Body of pancreas (tissue), 4 donors: ENCODE measurements around the gene GLRA3. TPM values are rescaled to one million over a fixed set of nuclear protein-coding genes. Genes with fewer than 3 reads are reported as not detected.

Experiments
- ATAC-seq: fragments of 150-250 bp; one replicate; pipeline ENCODE4 v1.9.1; 2016
- DNase-seq, 4 donors: peaks; one replicate each; pipeline ENCODE4 v3.0.0-alpha.2; 2019
- H3K27ac ChIP-seq, 4 donors: fragments of 200-600 bp; sonication (generic); 1 replicate in 3 of 4; 2 replicates in 1 of 4; pipeline versions ENCODE4 v1.5.1 to v1.6.1; 2016 to 2019; ENCODE audit warnings: mild to moderate bottlenecking in 1 of 4, mixed read lengths in 1 of 4, moderate library complexity in 1 of 4
- H3K27me3 ChIP-seq, 2 donors: fragments of 200-600 bp; sonication (generic); one replicate each; pipeline ENCODE4 v1.6.0; 2016; ENCODE audit warnings: mild to moderate bottlenecking in 1 of 2
- H3K36me3 ChIP-seq, 2 donors: fragments of 200-600 bp; sonication (generic); replicated peaks in 1 of 2; 2 replicates each; pipeline ENCODE4 v1.5.1; 2016; ENCODE audit warnings: low read depth in 2 of 2; ENCODE audit not compliant: insufficient read depth in 1 of 2
- H3K4me1 ChIP-seq: fragments of 200-600 bp; sonication (generic); one replicate; pipeline ENCODE4 v1.6.0; 2016
- H3K4me3 ChIP-seq, 2 donors: fragments of 200-600 bp; sonication (generic); 1 replicate in 1 of 2; 2 replicates in 1 of 2; pipeline ENCODE4 v1.5.1; 2016 to 2019
- H3K9me3 ChIP-seq, 3 donors: fragments of 200-600 bp; sonication (generic); 1 replicate in 2 of 3; 2 replicates in 1 of 3; pipeline ENCODE4 v1.5.1; 2016
- CTCF ChIP-seq, 7 experiments: fragments of 450-650 bp in 4 of 7; fragments of 200-600 bp in 3 of 7; sonication (generic) in 3 of 7; IDR thresholded peaks; one replicate each; pipeline ENCODE4 v1.5.1; 2016 to 2019; ENCODE audit warnings: antibody characterized with exemption in 7 of 7
- POLR2A ChIP-seq, 3 donors: fragments of 450-650 bp; IDR thresholded peaks; one replicate each; pipeline ENCODE4 v1.6.1; 2016; ENCODE audit warnings: antibody characterized with exemption in 3 of 3, mild to moderate bottlenecking in 2 of 3
- WGBS, 2 donors: methylation state at CpG; one replicate each; pipeline ENCODE4 v1.1.5; 2017; 5-methylcytosine and 5-hydroxymethylcytosine counted together
- intact Hi-C: fragments of 100-400 bp; cut with DNase I; formaldehyde crosslinking; loops from one replicate; pipeline ENCODE4 v1.15.1; 2023
- total RNA-seq, 2 donors: library from RNA; depleted of rRNA; stranded (reverse); fragments of >200 nt; gene quantifications; one replicate each; pipeline ENCODE4 v1.1.0, GENCODE V29; 2016

Gene GLRA3
- total RNA-seq, 2 donors from 2014 or later, result 0.26 TPM; not detected in 1

GRCh38 chr4:174713821-174714220 lies 115.2 kb downstream of the GLRA3 start:
- H3K27ac ChIP-seq, result no peak overlapping the region
- H3K36me3 ChIP-seq, result no peaks in the 10 kb centered on the region
- H3K4me1 ChIP-seq, result no peaks in the 10 kb centered on the region
- no peak for DNase-seq
- H3K4me3 ChIP-seq, result no peak overlapping the region
- WGBS, 2 donors, result 24 to 26% methylated on average over 2 of the region's 2 CpGs
- H3K9me3 ChIP-seq, result no peaks in the 10 kb centered on the region
- ATAC-seq, result no peak
- H3K27me3 ChIP-seq, result no peaks in the 10 kb centered on the region
- intact Hi-C loops, result loop anchor here (5.0 kb wide), 1 partner anchor 352 kb away; no protein-coding TSS in a partner anchor
- no peak for TF ChIP-seq CTCF (IDR thresholded peaks at IDR 0.05)
- TF ChIP-seq POLR2A (IDR thresholded peaks at IDR 0.05), result no peak

GRCh38 chr4:174713181-174713580 lies 115.9 kb downstream of the GLRA3 start:
- DNase-seq (no peak), ATAC-seq (no peak)
- WGBS, 2 donors, result 21 to 25% methylated on average over 2 of the region's 2 CpGs
- no peaks in the 10 kb centered on the region for H3K9me3 ChIP-seq
- H3K4me3 ChIP-seq, result no peak overlapping the region
- intact Hi-C loops, result loop anchor here (5.0 kb wide), 1 partner anchor 351 kb away; no protein-coding TSS in a partner anchor
- H3K27me3 ChIP-seq, result no peaks in the 10 kb centered on the region
- no peaks in the 10 kb centered on the region for H3K36me3 ChIP-seq
- H3K27ac ChIP-seq, result no peak overlapping the region
- TF ChIP-seq CTCF (IDR thresholded peaks at IDR 0.05), result no peak
- no peak for TF ChIP-seq POLR2A (IDR thresholded peaks at IDR 0.05)
- H3K4me1 ChIP-seq, result no peaks in the 10 kb centered on the region

- Histone ChIP-seq H3K36me3 (no peaks in the 10 kb centered on the region), H3K27me3 (no peaks in the 10 kb centered on the region), H3K4me3 (no peak overlapping the region), H3K27ac (no peak overlapping the region), H3K9me3 (no peaks in the 10 kb centered on the region), H3K4me1 (no peaks in the 10 kb centered on the region)
- WGBS, 2 donors, result 36 to 46% methylated on average over 3 of the region's 3 CpGs
- DNase-seq, result no peak
- intact Hi-C loops, result no loop called here
- no peak for ATAC-seq
- TF ChIP-seq POLR2A (IDR thresholded peaks at IDR 0.05), result no peak
- TF ChIP-seq CTCF (IDR thresholded peaks at IDR 0.05), result no peak
Measured at GRCh38 chr4:174709526-174709925, 119.5 kb downstream of the GLRA3 start.

GRCh38 chr4:174708381-174708780 lies 120.7 kb downstream of the GLRA3 start:
- no peaks in the 10 kb centered on the region for H3K9me3 ChIP-seq
- no peaks in the 10 kb centered on the region for H3K27me3 ChIP-seq
- no peaks in the 10 kb centered on the region for H3K36me3 ChIP-seq
- ATAC-seq, result no peak
- TF ChIP-seq POLR2A (IDR thresholded peaks at IDR 0.05) (no peak), CTCF (IDR thresholded peaks at IDR 0.05) (no peak)
- no peak overlapping the region for H3K27ac ChIP-seq
- no peak overlapping the region for H3K4me3 ChIP-seq
- no peak for DNase-seq
- intact Hi-C loops, result no loop called here
- WGBS, 2 donors, result 48 to 58% methylated on average over 3 of the region's 3 CpGs
- H3K4me1 ChIP-seq, result no peaks in the 10 kb centered on the region

GRCh38 chr4:174707902-174708301 lies 121.1 kb downstream of the GLRA3 start:
- DNase-seq, result no peak
- TF ChIP-seq CTCF (IDR thresholded peaks at IDR 0.05) (no peak), POLR2A (IDR thresholded peaks at IDR 0.05) (no peak)
- H3K4me1 ChIP-seq, result no peaks in the 10 kb centered on the region
- H3K27me3 ChIP-seq, result no peaks in the 10 kb centered on the region
- H3K4me3 ChIP-seq, result no peak overlapping the region
- intact Hi-C loops, result no loop called here
- no peaks in the 10 kb centered on the region for H3K9me3 ChIP-seq
- WGBS, 2 donors, result 66 to 79% methylated on average over 2 of the region's 2 CpGs
- H3K27ac ChIP-seq, result no peak overlapping the region
- no peaks in the 10 kb centered on the region for H3K36me3 ChIP-seq
- no peak for ATAC-seq
